ENCODE measurements around the gene LIPJ.

The LIPJ gene

GRCh38 chr10:88642963-88643362 is 56.4 kb downstream of the LIPJ start:
- no peak overlapping the region for H3K4me3 ChIP-seq (ENCODE audit: low read depth, low read length)
- no peak for TF ChIP-seq CTCF (IDR thresholded peaks at IDR 0.05; ENCODE audit: borderline replicate concordance, insufficient read depth, low read depth, low read length)

- no peak for TF ChIP-seq CTCF (IDR thresholded peaks at IDR 0.05; ENCODE audit: borderline replicate concordance, insufficient read depth, low read depth, low read length)
- no peak overlapping the region for H3K4me3 ChIP-seq (ENCODE audit: low read depth, low read length)
These were observed 60.6 kb downstream of the LIPJ start for GRCh38 chr10:88647061-88647615.

DNA sequence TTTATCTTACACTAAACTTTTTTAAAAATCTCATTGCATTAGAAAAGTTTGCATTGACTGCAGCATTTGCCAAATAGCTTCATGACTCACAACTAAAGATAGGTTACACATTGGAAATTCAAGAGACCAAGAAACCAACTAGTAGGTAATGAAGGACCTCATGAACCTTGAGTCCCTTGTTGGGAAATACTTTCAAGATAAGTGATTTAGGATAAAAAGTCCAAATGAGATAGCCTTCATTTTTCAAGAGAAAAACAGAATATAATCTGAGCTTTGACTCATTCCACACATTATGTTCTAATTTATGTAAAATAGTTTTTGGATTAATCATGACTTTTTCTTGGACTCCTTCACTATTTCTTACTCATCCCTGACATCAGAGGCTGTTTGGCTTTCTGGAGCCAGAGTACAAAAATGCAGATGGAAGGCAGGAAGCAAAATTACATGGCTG is 64.6 kb downstream of the LIPJ start:
- no peak for TF ChIP-seq CTCF (IDR thresholded peaks at IDR 0.05; ENCODE audit: borderline replicate concordance, insufficient read depth, low read depth, low read length)
- H3K4me3 ChIP-seq (ENCODE audit: low read depth, low read length): no peak overlapping the region

GRCh38 chr10:88652616-88653015 is 66.1 kb downstream of the LIPJ start:
- TF ChIP-seq CTCF (IDR thresholded peaks at IDR 0.05; ENCODE audit: borderline replicate concordance, insufficient read depth, low read depth, low read length): no peak
- no peak overlapping the region for H3K4me3 ChIP-seq (ENCODE audit: low read depth, low read length)

Data from GM12875 (cell line).